Testis (tissue), 2 donors: ENCODE results near the gene HRH1.

Source experiments
- CTCF ChIP-seq, 3 experiments: fragments of 450-650 bp in 2 of 3; fragments of 200-600 bp in 1 of 3; sonication (generic) in 1 of 3; IDR thresholded peaks; one replicate each; pipeline ENCODE4 v1.5.1; 2016 to 2019; ENCODE audit warnings: antibody characterized with exemption in 3 of 3, mild to moderate bottlenecking in 2 of 3, moderate library complexity in 1 of 3
- POLR2A ChIP-seq: fragments of 450-650 bp; IDR thresholded peaks from one replicate; pipeline ENCODE4 v1.6.1; 2017; ENCODE audit warnings: antibody characterized with exemption, mild to moderate bottlenecking, moderate library complexity

GRCh38 chr3:11247362-11247761, 93.1 kb downstream of the HRH1 start:
- TF ChIP-seq CTCF (IDR thresholded peaks at IDR 0.05): no peak
- no peak for TF ChIP-seq POLR2A
